Retinal pigment epithelial cell (primary cell): ENCODE data around the gene NXF2.
"Not testable (repeated sequence)": the region's sequence is repeated elsewhere in the genome, so short reads cannot be mapped to it uniquely, and the experiment has no call there.

Experiments
- DNase-seq: peaks from one replicate; pipeline ENCODE4 v3.0.0-alpha.2; 2010; ENCODE audit warnings: low read depth
- H3K4me3 ChIP-seq: 2 replicates; pipeline ENCODE4 v1.5.1; 2011; ENCODE audit warnings: mild to moderate bottlenecking, low read length, control low read depth, moderate library complexity
- TF ChIP-seq, protein P1 (sequence below): conservative IDR thresholded peaks from 2 replicates; pipeline ENCODE4 v1.5.1; 2011; ENCODE audit warnings: low read depth, low read length, control low read depth, inconsistent platforms

Gene NXF2, protein sequence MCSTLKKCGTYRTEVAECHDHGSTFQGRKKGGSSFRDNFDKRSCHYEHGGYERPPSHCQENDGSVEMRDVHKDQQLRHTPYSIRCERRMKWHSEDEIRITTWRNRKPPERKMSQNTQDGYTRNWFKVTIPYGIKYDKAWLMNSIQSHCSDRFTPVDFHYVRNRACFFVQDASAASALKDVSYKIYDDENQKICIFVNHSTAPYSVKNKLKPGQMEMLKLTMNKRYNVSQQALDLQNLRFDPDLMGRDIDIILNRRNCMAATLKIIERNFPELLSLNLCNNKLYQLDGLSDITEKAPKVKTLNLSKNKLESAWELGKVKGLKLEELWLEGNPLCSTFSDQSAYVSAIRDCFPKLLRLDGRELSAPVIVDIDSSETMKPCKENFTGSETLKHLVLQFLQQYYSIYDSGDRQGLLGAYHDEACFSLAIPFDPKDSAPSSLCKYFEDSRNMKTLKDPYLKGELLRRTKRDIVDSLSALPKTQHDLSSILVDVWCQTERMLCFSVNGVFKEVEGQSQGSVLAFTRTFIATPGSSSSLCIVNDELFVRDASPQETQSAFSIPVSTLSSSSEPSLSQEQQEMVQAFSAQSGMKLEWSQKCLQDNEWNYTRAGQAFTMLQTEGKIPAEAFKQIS

GRCh38 chrX:102246893-102247292 is at the start of gene NXF2:
NXF2 (plus strand) TSS chrX:102247167; CDS start chrX:102307079, 59,912 bp downstream.
- not testable (repeated sequence) for DNase-seq, H3K4me3 ChIP-seq

- H3K4me3 ChIP-seq, DNase-seq: not testable (repeated sequence)
These were observed 39.0 kb upstream of the NXF2 start for GRCh38 chrX:102207940-102208339.

- not testable (repeated sequence) for H3K4me3 ChIP-seq, DNase-seq
These were observed 32.0 kb upstream of the NXF2 start, which contains the start of gene TCP11X1 for GRCh38 chrX:102214986-102215385. TCP11X1 (plus strand) TSS chrX:102215301.

DNA sequence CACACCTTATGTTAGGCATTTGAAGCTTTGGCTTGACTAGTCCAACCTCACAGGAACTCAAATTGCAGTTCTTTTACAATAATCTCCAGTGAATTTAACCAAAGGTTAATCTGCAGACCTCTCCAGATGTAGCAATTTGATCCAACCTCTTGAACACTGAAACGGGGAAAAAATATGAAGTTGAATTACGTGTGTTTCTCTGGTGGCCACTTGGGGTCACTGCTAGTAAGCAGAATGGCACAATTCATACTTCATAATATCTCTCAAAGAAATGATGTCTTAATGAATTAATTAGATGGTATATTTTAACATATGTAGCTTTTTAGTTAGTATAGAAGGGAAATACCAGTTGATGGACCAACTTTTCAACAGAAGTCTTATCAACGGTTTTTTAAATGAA is 30.5 kb upstream of the NXF2 start:
- H3K4me3 ChIP-seq, DNase-seq: not testable (repeated sequence)

DNA sequence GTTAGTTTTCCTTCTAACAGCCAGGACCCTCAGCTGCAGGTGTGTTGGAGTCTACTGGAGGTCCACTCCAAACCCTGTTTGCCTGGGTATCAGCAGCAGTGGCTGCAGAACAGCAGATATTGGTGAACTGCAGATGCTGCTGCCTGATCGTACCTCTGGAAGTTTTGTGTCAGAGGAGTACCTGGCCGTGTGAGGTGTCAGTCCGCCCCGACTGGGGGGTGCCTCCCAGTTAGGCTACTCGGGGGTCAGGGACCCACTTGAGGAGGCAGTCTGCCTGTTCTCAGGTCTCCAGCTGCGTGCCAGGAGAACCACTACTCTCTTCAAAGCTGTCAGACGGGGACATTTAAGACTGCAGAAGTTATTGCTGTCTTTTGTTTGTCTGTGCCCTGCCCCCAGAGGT is 11.3 kb upstream of the NXF2 start:
- not testable (repeated sequence) for H3K4me3 ChIP-seq, DNase-seq

GRCh38 chrX:102240265-102240664 is 6.7 kb upstream of the NXF2 start:
- DNase-seq, H3K4me3 ChIP-seq: not testable (repeated sequence)

DNA sequence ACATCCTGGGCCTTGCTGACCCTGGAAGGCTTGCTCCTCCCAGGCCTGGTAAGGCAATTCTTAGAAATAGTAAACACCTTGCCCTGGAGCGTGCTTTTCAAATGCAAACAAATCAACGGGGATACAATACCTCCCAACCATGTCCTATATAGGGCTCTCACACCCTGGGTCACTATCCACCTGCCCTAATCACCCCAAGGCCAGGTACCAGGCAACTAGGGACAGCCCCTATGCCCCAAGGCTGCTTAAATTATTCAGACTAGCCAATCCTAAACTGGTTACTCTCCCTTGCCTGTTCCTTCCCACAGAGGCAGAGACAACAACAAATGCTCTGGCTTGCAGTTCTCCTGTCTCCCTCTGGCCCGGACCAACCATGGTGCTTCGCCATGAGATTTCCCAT is 25.3 kb downstream of the NXF2 start:
- H3K4me3 ChIP-seq, DNase-seq: not testable (repeated sequence)

- no peak overlapping the region for H3K4me3 ChIP-seq
- TF ChIP-seq, protein P1, sequence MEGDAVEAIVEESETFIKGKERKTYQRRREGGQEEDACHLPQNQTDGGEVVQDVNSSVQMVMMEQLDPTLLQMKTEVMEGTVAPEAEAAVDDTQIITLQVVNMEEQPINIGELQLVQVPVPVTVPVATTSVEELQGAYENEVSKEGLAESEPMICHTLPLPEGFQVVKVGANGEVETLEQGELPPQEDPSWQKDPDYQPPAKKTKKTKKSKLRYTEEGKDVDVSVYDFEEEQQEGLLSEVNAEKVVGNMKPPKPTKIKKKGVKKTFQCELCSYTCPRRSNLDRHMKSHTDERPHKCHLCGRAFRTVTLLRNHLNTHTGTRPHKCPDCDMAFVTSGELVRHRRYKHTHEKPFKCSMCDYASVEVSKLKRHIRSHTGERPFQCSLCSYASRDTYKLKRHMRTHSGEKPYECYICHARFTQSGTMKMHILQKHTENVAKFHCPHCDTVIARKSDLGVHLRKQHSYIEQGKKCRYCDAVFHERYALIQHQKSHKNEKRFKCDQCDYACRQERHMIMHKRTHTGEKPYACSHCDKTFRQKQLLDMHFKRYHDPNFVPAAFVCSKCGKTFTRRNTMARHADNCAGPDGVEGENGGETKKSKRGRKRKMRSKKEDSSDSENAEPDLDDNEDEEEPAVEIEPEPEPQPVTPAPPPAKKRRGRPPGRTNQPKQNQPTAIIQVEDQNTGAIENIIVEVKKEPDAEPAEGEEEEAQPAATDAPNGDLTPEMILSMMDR: no peak
- DNase-seq: no peak
These were observed 91.2 kb downstream of the NXF2 start for GRCh38 chrX:102338162-102338561.

DNA sequence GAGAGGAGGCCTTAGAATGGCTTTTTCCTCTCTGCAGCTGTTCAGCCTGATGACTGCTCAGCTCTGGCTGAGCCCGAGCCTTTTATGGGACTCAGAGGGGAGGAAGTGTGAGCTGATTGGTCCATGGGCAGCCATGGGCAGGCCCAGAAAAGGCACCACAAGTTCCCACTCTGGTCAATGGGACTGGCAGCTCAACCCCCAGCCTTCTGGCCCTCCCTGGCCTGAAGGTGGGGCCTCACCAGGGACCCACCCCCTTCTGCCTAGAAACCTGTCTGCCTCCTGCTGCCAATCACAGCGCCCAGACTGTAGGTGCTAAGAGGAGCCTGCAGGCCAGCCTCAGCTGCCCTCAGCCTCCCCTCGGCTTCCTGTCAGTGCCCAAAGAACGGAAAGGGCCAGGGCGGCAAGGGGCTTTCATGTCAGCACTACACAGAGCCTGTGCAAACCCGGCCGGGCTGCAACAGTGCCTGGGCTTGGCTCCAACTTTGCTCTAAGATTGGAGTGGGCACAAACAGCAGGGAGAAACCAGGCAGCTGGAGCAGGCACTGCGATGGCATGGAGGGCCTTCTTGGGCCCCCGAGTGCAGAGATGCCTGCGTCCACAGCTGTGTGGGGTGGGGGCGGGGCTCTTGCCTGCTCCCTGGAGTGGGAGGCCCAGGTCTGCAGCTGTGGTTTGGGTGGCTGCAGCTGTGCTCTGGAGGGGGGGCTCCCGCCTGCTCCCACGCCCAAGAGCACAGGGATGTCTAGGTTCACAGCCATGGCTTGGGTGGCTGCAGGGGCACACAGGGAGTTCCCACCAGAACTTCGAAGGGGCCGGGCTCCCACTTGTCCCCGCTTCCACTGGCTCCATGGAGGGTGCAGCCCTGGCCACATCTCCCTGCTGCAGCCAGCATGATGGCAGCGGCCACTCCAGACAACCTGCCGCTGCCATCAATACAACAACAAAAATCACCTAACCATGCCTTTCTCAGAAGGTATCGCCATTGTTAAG is 92.6 kb downstream of the NXF2 start:
- no peak overlapping the region for H3K4me3 ChIP-seq
- TF ChIP-seq, protein P1: no peak
- DNase-seq: no peak

- TF ChIP-seq, protein P1: peak; percentile 27
- no peak overlapping the region for H3K4me3 ChIP-seq
- no peak for DNase-seq
These were observed 94.9 kb downstream of the NXF2 start for GRCh38 chrX:102341867-102342266.
